HepG2 (cell line): ENCODE data around the gene PUM1. TPM values are rescaled to one million over a fixed set of nuclear protein-coding genes. Genes with fewer than 3 reads are reported as not detected.

Experiments
- ATAC-seq: fragments of 200-7000 bp; cut with Tn5 transposase; 3 replicates; pipeline ENCODE4 v1.9.1; 2020; ENCODE audit warnings: mild to moderate bottlenecking, moderate library complexity
- BruUV-seq: library from RNA; stranded (reverse); fragments of 400-500 nt; replicated peaks from 2 replicates; lab custom pipeline; 2021; lab: Mats Ljungman, UMichigan
- CTCF ChIA-PET: fragments of 300-600 bp; formaldehyde crosslinking; extraction: SDS; loops from one replicate; lab custom pipeline; 2021; ENCODE audit warnings: low total read pairs, inconsistent platforms, low intra/inter-chr PET ratio; lab: Yijun Ruan, JAX
- POLR2A ChIA-PET: fragments of 350-600 bp; sonication (Branson Sonifier 250); formaldehyde crosslinking; loops from one replicate; lab custom pipeline; 2020; ENCODE audit warnings: antibody characterized with exemption, inconsistent platforms; lab: Yijun Ruan, JAX
- DNase-seq: peaks from one replicate; pipeline ENCODE4 v3.0.0-alpha.2; 2015; ENCODE audit warnings: low spot score
- FAIRE-seq: peaks from 3 replicates; lab custom pipeline; 2011; peaks lifted over from hg19 to GRCh38; lab: Jason Lieb, UNC
- H2AFZ ChIP-seq: one replicate; pipeline ENCODE4 v1.6.1; 2011; ENCODE audit warnings: low read length, inconsistent platforms
- H3K27ac ChIP-seq: fragments of 300-600 bp; 3 replicates; pipeline ENCODE4 v1.8.0; 2011; ENCODE audit warnings: mixed run types, mild to moderate bottlenecking, mixed read lengths, low read length, inconsistent platforms; ENCODE audit not compliant: insufficient read depth; ENCODE audit errors: extremely low read length
- H3K27me3 ChIP-seq, 2 experiments: fragments of 200-600 bp in 1 of 2; 2 replicates in 1 of 2; 3 replicates in 1 of 2; pipeline versions ENCODE4 v1.6.0 to v1.8.0; 2011; ENCODE audit warnings: low read length in 2 of 2, mild to moderate bottlenecking in 2 of 2, moderate library complexity in 2 of 2, inconsistent platforms in 1 of 2; ENCODE audit not compliant: insufficient read depth in 2 of 2, control insufficient read depth in 1 of 2
- H3K36me3 ChIP-seq, 2 experiments: fragments of 200-600 bp in 1 of 2; replicated peaks in 1 of 2; 2 replicates in 1 of 2; 3 replicates in 1 of 2; pipeline versions ENCODE4 v1.5.1 to v1.8.0; 2011; ENCODE audit warnings: low read length in 2 of 2, inconsistent platforms in 1 of 2; ENCODE audit not compliant: insufficient read depth in 2 of 2, control insufficient read depth in 1 of 2
- H3K4me1 ChIP-seq: 2 replicates; pipeline ENCODE4 v1.5.1; 2012; ENCODE audit warnings: low read length, inconsistent platforms; ENCODE audit not compliant: insufficient read depth
- H3K4me2 ChIP-seq: 2 replicates; pipeline ENCODE4 v1.6.0; 2011; ENCODE audit warnings: low read depth, low read length, inconsistent platforms
- H3K4me3 ChIP-seq, 3 experiments: fragments of 200-600 bp in 1 of 3; sonication (generic), shearing (Covaris generic) in 1 of 3; replicated peaks in 1 of 3; 2 replicates each; pipeline ENCODE4 v1.5.1; 2011 to 2016; ENCODE audit warnings: low read length in 3 of 3, inconsistent platforms in 2 of 3, low read depth in 2 of 3, mild to moderate bottlenecking in 2 of 3, control low read depth in 1 of 3, mixed read lengths in 1 of 3; ENCODE audit not compliant: insufficient read depth in 1 of 3
- H3K79me2 ChIP-seq: one replicate; pipeline ENCODE4 v1.6.1; 2011; ENCODE audit warnings: low read length, inconsistent platforms; ENCODE audit not compliant: insufficient read depth
- H3K9ac ChIP-seq: 2 replicates; pipeline ENCODE4 v1.6.0; 2011; ENCODE audit warnings: mild to moderate bottlenecking, low read depth, low read length, inconsistent platforms; ENCODE audit not compliant: insufficient read depth
- H3K9me3 ChIP-seq: 2 replicates; pipeline ENCODE4 v1.5.1; 2012; ENCODE audit warnings: mild to moderate bottlenecking, low read length
- H4K20me1 ChIP-seq: 2 replicates; pipeline ENCODE4 v1.6.0; 2011; ENCODE audit warnings: inconsistent platforms, mild to moderate bottlenecking, low read length, moderate library complexity; ENCODE audit not compliant: insufficient read depth
- AGO2 ChIP-seq: fragments of 200-400 bp; formaldehyde crosslinking; optimal IDR thresholded peaks from 2 replicates; pipeline ENCODE3; 2017; ENCODE audit warnings: mild to moderate bottlenecking, low read depth, low read length, moderate library complexity
- BCL3 ChIP-seq: sonication (generic); formaldehyde crosslinking; IDR thresholded peaks from 2 replicates; pipeline ENCODE4 v1.5.1; 2020; ENCODE audit warnings: mild to moderate bottlenecking, missing genetic modification reagents, moderate library complexity
- CC2D1A ChIP-seq: sonication (generic); formaldehyde crosslinking; IDR thresholded peaks from 2 replicates; pipeline ENCODE4 v1.8.1; 2023; ENCODE audit warnings: mild to moderate bottlenecking, missing genetic modification reagents
- FOXM1 ChIP-seq: sonication (generic); formaldehyde crosslinking; IDR thresholded peaks from 2 replicates; pipeline ENCODE4 v1.5.0; 2020; ENCODE audit warnings: missing genetic modification reagents
- GABPA ChIP-seq, 2 experiments: IDR thresholded peaks; 2 replicates each; pipeline ENCODE4 v1.6.1; 2011 to 2016; ENCODE audit warnings: low read depth in 2 of 2, low read length in 1 of 2, missing biosample characterization in 1 of 2, missing genetic modification characterization in 1 of 2
- IKZF1 ChIP-seq: fragments of 450-650 bp; IDR thresholded peaks from 2 replicates; pipeline ENCODE4 v1.7.1; 2016
- MAF1 ChIP-seq: sonication (generic); formaldehyde crosslinking; IDR thresholded peaks from 2 replicates; pipeline ENCODE4 v1.5.0; 2020; ENCODE audit warnings: missing genetic modification reagents, borderline replicate concordance
- MAFK ChIP-seq, 2 experiments: IDR thresholded peaks in 1 of 2; conservative IDR thresholded peaks in 1 of 2; 2 replicates each; pipeline ENCODE4 v1.6.1; 2011; ENCODE audit warnings: improper control_type of control experiment in 2 of 2, low read length in 2 of 2
- MIXL1 ChIP-seq: IDR thresholded peaks from 2 replicates; pipeline ENCODE4 v1.6.1; 2016
- MTA3 ChIP-seq: sonication (generic); formaldehyde crosslinking; IDR thresholded peaks from 2 replicates; pipeline ENCODE4 v1.4.0; 2020; ENCODE audit warnings: missing genetic modification reagents
- NKX3-1 ChIP-seq: sonication (generic); formaldehyde crosslinking; IDR thresholded peaks from 2 replicates; pipeline ENCODE4 v1.5.0; 2020; ENCODE audit warnings: missing genetic modification reagents
- SSRP1 ChIP-seq: IDR thresholded peaks from 2 replicates; pipeline ENCODE4 v1.6.1; 2016; ENCODE audit warnings: control low read depth
- TBP ChIP-seq: sonication (generic); formaldehyde crosslinking; IDR thresholded peaks from 2 replicates; pipeline ENCODE4 v1.5.0; 2020; ENCODE audit warnings: missing genetic modification reagents
- ZNF10 ChIP-seq: sonication (generic); formaldehyde crosslinking; IDR thresholded peaks from 2 replicates; pipeline ENCODE4 v1.4.0; 2020; ENCODE audit warnings: mild to moderate bottlenecking, low read depth, missing genetic modification reagents, borderline replicate concordance
- ZNF503 ChIP-seq: sonication (generic); formaldehyde crosslinking; IDR thresholded peaks from 2 replicates; pipeline ENCODE4 v1.4.0; 2020; ENCODE audit warnings: missing genetic modification reagents
- ZNF543 ChIP-seq: sonication (generic); formaldehyde crosslinking; IDR thresholded peaks from 2 replicates; pipeline ENCODE4 v1.4.0; 2020; ENCODE audit warnings: mild to moderate bottlenecking, missing genetic modification reagents
- ZNF552 ChIP-seq: sonication (generic); formaldehyde crosslinking; IDR thresholded peaks from 2 replicates; pipeline ENCODE4 v1.9.0; 2022; ENCODE audit warnings: missing genetic modification reagents, mild to moderate bottlenecking, borderline replicate concordance
- ZNF672 ChIP-seq: sonication (generic); formaldehyde crosslinking; IDR thresholded peaks from 2 replicates; pipeline ENCODE4 v1.8.1; 2022; ENCODE audit warnings: missing genetic modification reagents
- ZSCAN9 ChIP-seq: IDR thresholded peaks from 2 replicates; pipeline ENCODE4 v1.6.1; 2016; ENCODE audit warnings: borderline replicate concordance
- WGBS: methylation state at CpG from one replicate; pipeline ENCODE4 v1.1.6; 2017; ENCODE audit warnings: low lambda C conversion rate; 5-methylcytosine and 5-hydroxymethylcytosine counted together
- in situ Hi-C: cut with HindIII; loops from 2 replicates; pipeline ENCODE4 v1.10.0; 2017; ENCODE audit warnings: low pct_unique_long_range_greater_than_20kb; ENCODE audit not compliant: extremely low pct_ligation_motif_present
- intact Hi-C: fragments of 100-400 bp; cut with micrococcal nuclease; formaldehyde crosslinking; loops from one replicate; pipeline ENCODE4 v1.10.0; 2022; ENCODE audit not compliant: unreplicated experiment
- polyA plus RNA-seq, 8 experiments: library from polyadenylated mRNA; depleted of rRNA in 3 of 8; stranded (reverse) in 7 of 8; unstranded in 1 of 8; fragments of >200 nt; fragmentation: Illumina TruSeq in 4 of 8; extraction: Trizol in 4 of 8; gene quantifications; 2 replicates each; pipeline versions ENCODE4 v1.2.1 to v1.2.3, GENCODE V29; 2011 to 2016; ENCODE audit warnings: low read depth in 4 of 8, missing spikeins in 1 of 8, mixed read lengths in 1 of 8; ENCODE audit not compliant: insufficient read depth in 1 of 8
- total RNA-seq, 5 experiments: library from RNA; depleted of rRNA; stranded (reverse); fragments of >200 nt; fragmentation: Illumina TruSeq; extraction: Trizol; gene quantifications; 2 replicates each; pipeline ENCODE4 v1.2.3, GENCODE V29; 2016; ENCODE audit warnings: low read depth in 1 of 5

The PUM1 gene
- total and polyA plus RNA-seq, 2 of the 13 experiments (the other 11 are each of a cell fraction or from before 2014, with no cell fraction given), result 64.7 to 91.0 TPM

- no peak overlapping the region for H3K27ac ChIP-seq
- in situ Hi-C loops (no loop called here), intact Hi-C loops (no loop called here)
- H3K79me2 ChIP-seq, result peaks cover 96% of the 10 kb centered on the region
- POLR2A ChIA-PET, result no interaction called here
- no peak overlapping the region for H3K9ac ChIP-seq
- no peaks in the 10 kb centered on the region for H3K9me3 ChIP-seq
- no peak for TF ChIP-seq BCL3 (CRISPR knock-in tag)
- no peak for TF ChIP-seq MAFK (conservative IDR thresholded peaks at IDR 0.05 in 1 of 2, IDR thresholded peaks at IDR 0.05 in 1 of 2; ENCODE audit: low read length in 2 of 2)
- TF ChIP-seq AGO2, result no peak
- no peak for TF ChIP-seq SSRP1 (CRISPR knock-in tag)
- no peak for TF ChIP-seq MAF1 (CRISPR knock-in tag)
- no peak for TF ChIP-seq FOXM1 (CRISPR knock-in tag)
- TF ChIP-seq ZNF543, result no peak
- no peak for TF ChIP-seq MTA3 (CRISPR knock-in tag)
- no peak for TF ChIP-seq IKZF1
- TF ChIP-seq ZNF503 (CRISPR knock-in tag), result no peak
- TF ChIP-seq NKX3-1 (CRISPR knock-in tag), result no peak
- TF ChIP-seq CC2D1A, result no peak
- TF ChIP-seq ZSCAN9 (CRISPR knock-in tag), result no peak
- no peak for TF ChIP-seq ZNF552 (CRISPR knock-in tag)
- no peak for TF ChIP-seq ZNF10 (CRISPR knock-in tag)
- TF ChIP-seq TBP (CRISPR knock-in tag), result no peak
- TF ChIP-seq MIXL1 (CRISPR knock-in tag), result no peak
- no peak for TF ChIP-seq ZNF672
- TF ChIP-seq GABPA (IDR thresholded peaks at IDR 0.05; ENCODE audit: low read depth, low read length), result no peak
- no peak for TF ChIP-seq GABPA (CRISPR knock-in tag; IDR thresholded peaks at IDR 0.05; ENCODE audit: low read depth)
- peaks cover 89% of the 10 kb centered on the region for H3K4me1 ChIP-seq
- H3K4me2 ChIP-seq, result no peak overlapping the region
- FAIRE-seq (no peak), DNase-seq (no peak), ATAC-seq (no peak)
- H3K36me3 ChIP-seq, result peaks cover 19 to 58% of the 10 kb centered on the region in 2 experiments
- CTCF ChIA-PET, result no interaction called here
- H2AFZ ChIP-seq, result no peak overlapping the region
- H4K20me1 ChIP-seq, result peaks cover 99% of the 10 kb centered on the region
- no peak overlapping the region for H3K4me3 ChIP-seq
- BruUV-seq, result TSS peak; percentile 26
- no peaks in the 10 kb centered on the region for H3K27me3 ChIP-seq
- 99% methylated on average over 4 of the region's 4 CpGs for WGBS
Measured at GRCh38 chr1:31058012-31058411, 7.5 kb downstream of the PUM1 start.
